Measurements from ENCODE around the gene FREM2. TPM values are rescaled to one million over a fixed set of nuclear protein-coding genes. Genes with fewer than 3 reads are reported as not detected.

Gene FREM2
- total and polyA plus RNA-seq, 2 of the 4 experiments (the other 2 are of a cell fraction), result not detected

DNA sequence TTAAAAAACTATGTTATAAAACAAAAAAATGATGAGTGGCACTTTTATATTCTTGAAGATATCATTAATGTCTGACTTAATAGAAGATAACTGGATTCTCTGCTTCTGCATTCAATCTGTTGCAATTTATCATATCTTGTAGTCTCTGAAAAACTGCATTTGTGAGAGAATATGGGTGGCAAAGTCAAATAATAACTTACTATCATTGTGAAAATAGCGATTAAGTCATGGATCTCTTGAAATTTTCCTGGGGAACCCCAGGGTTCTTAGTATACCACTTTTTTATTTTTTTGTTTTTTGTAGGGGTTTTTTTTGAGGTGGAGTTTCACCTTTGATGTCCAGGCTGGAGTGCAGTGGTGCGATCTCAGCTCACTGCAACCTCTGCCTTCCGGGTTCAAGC, 176.7 kb downstream of the FREM2 start:
- no peak overlapping the region for H3K18ac ChIP-seq (ENCODE audit: low read depth, low read length)
- H3K23ac ChIP-seq (ENCODE audit: low read depth, low read length), result no peak overlapping the region
- no peaks in the 10 kb centered on the region for H3K79me1 ChIP-seq (ENCODE audit: low read depth in 1 of 2, low read length in 2 of 2)
- ChIA-PET CTCF (no interaction called here), POLR2A (ENCODE audit: unreplicated experiment) (no interaction called here)
- no peaks in the 10 kb centered on the region for H3K4me1 ChIP-seq (ENCODE audit: control insufficient read depth, insufficient read depth, low read length)
- ATAC-seq (ENCODE audit: low read depth), result no peak
- no peak overlapping the region for H3K4me2 ChIP-seq (ENCODE audit: low read depth, low read length)
- H2AK9ac ChIP-seq (replicated peaks; ENCODE audit: low read depth, low read length, poor library complexity), result no peak overlapping the region
- H2AK5ac ChIP-seq (ENCODE audit: low read depth, low read length), result no peak overlapping the region
- DNase-seq, result no peak
- no peak overlapping the region for H3K4ac ChIP-seq (ENCODE audit: low read depth, low read length)
- TF ChIP-seq BHLHE40 (IDR thresholded peaks at IDR 0.05; ENCODE audit: low read depth, low read length) (no peak), CHD1 (IDR thresholded peaks at IDR 0.05; ENCODE audit: low read depth, low read length) (no peak), NFE2L2 (IDR thresholded peaks at IDR 0.05; ENCODE audit: low read depth, low read length) (no peak), CEBPB (IDR thresholded peaks at IDR 0.05; ENCODE audit: low read depth, low read length) (no peak), POLR2A (IDR thresholded peaks at IDR 0.05; ENCODE audit: low read depth, low read length) (no peak), MAFK (IDR thresholded peaks at IDR 0.05; ENCODE audit: low read depth, low read length) (no peak), SMC3 (IDR thresholded peaks at IDR 0.05; ENCODE audit: low read depth, low read length) (no peak), MXI1 (IDR thresholded peaks at IDR 0.05; ENCODE audit: borderline replicate concordance, low read depth, low read length) (no peak)
- TF ChIP-seq, protein P1, sequence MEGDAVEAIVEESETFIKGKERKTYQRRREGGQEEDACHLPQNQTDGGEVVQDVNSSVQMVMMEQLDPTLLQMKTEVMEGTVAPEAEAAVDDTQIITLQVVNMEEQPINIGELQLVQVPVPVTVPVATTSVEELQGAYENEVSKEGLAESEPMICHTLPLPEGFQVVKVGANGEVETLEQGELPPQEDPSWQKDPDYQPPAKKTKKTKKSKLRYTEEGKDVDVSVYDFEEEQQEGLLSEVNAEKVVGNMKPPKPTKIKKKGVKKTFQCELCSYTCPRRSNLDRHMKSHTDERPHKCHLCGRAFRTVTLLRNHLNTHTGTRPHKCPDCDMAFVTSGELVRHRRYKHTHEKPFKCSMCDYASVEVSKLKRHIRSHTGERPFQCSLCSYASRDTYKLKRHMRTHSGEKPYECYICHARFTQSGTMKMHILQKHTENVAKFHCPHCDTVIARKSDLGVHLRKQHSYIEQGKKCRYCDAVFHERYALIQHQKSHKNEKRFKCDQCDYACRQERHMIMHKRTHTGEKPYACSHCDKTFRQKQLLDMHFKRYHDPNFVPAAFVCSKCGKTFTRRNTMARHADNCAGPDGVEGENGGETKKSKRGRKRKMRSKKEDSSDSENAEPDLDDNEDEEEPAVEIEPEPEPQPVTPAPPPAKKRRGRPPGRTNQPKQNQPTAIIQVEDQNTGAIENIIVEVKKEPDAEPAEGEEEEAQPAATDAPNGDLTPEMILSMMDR (conservative IDR thresholded peaks at IDR 0.05; ENCODE audit: low read depth, low read length), result no peak
- TF ChIP-seq, protein P2, sequence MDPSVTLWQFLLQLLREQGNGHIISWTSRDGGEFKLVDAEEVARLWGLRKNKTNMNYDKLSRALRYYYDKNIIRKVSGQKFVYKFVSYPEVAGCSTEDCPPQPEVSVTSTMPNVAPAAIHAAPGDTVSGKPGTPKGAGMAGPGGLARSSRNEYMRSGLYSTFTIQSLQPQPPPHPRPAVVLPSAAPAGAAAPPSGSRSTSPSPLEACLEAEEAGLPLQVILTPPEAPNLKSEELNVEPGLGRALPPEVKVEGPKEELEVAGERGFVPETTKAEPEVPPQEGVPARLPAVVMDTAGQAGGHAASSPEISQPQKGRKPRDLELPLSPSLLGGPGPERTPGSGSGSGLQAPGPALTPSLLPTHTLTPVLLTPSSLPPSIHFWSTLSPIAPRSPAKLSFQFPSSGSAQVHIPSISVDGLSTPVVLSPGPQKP (IDR thresholded peaks at IDR 0.05; ENCODE audit: borderline replicate concordance, low read depth, low read length), result no peak
- TF ChIP-seq, protein P3, sequence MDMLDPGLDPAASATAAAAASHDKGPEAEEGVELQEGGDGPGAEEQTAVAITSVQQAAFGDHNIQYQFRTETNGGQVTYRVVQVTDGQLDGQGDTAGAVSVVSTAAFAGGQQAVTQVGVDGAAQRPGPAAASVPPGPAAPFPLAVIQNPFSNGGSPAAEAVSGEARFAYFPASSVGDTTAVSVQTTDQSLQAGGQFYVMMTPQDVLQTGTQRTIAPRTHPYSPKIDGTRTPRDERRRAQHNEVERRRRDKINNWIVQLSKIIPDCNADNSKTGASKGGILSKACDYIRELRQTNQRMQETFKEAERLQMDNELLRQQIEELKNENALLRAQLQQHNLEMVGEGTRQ (IDR thresholded peaks at IDR 0.05; ENCODE audit: low read depth, low read length), result no peak
- no peak overlapping the region for H2BK120ac ChIP-seq (ENCODE audit: low read depth, low read length)
- intact Hi-C loops (cut with micrococcal nuclease) (no loop called here), in situ Hi-C loops (cut with MboI; ENCODE audit: low sequenced_read_pairs) (no loop called here), dilution Hi-C loops (cut with HindIII; ENCODE audit: low sequenced_read_pairs, unreplicated experiment) (no loop called here)
- H3K9me3 ChIP-seq (ENCODE audit: control insufficient read depth, insufficient read depth, low read length), result no peaks in the 10 kb centered on the region
- H4K91ac ChIP-seq (ENCODE audit: insufficient read depth, low read depth, low read length), result no peak overlapping the region
- H2BK20ac ChIP-seq (ENCODE audit: low read depth, low read length), result no peak overlapping the region
- H2BK5ac ChIP-seq (ENCODE audit: low read depth, low read length, poor library complexity, severe bottlenecking), result no peak overlapping the region
- H3K14ac ChIP-seq (replicated peaks; ENCODE audit: low read depth, low read length), result no peak overlapping the region
- H3K56ac ChIP-seq (ENCODE audit: extremely low read depth, insufficient read depth, low read length), result no peak overlapping the region
- H3K36me3 ChIP-seq (ENCODE audit: control insufficient read depth, insufficient read depth, low read length), result no peaks in the 10 kb centered on the region
- WGBS, 2 experiments (ENCODE audit: extremely low coverage in 2 of 2, insufficient read length in 1 of 2), result no CpG with 5 or more reads among the region's 3 CpGs
- H3K9ac ChIP-seq (ENCODE audit: low read depth, low read length), result no peak overlapping the region
- no peaks in the 10 kb centered on the region for H4K20me1 ChIP-seq (ENCODE audit: insufficient read depth, low read length)
- H4K5ac ChIP-seq (ENCODE audit: low read depth, low read length), result no peak overlapping the region
- H3K4me3 ChIP-seq (ENCODE audit: insufficient read depth, low read depth, low read length), result no peak overlapping the region
- BruUV-seq (replicated peaks), result no TSS peak
- no peaks in the 10 kb centered on the region for H3K9me1 ChIP-seq (ENCODE audit: insufficient read depth, low read length)
- H2BK15ac ChIP-seq (ENCODE audit: low read depth, low read length), result no peak overlapping the region
- H3K27me3 ChIP-seq (ENCODE audit: control insufficient read depth, insufficient read depth, low read length), result no peaks in the 10 kb centered on the region
- H4K8ac ChIP-seq (ENCODE audit: low read depth in 2 of 2, low read length in 2 of 2), result no peak overlapping the region
- H3K27ac ChIP-seq (ENCODE audit: insufficient read depth, low read length), result no peak overlapping the region
- H2AFZ ChIP-seq (replicated peaks; ENCODE audit: low read length, poor library complexity), result no peak overlapping the region

Measured in IMR-90 (cell line).